HL-60/S4 treated with retinoic acid at 250 ng/mL for 4 days and 3 days (cell line): ENCODE measurements around the gene PCSK5.
"Not testable (repeated sequence)": the region's sequence is repeated elsewhere in the genome, so short reads cannot be mapped to it uniquely, and the experiment has no call there.

Source experiments
- in situ Hi-C: fragments of 300-500 bp; cut with MboI; formaldehyde crosslinking; loops from 2 replicates; pipeline ENCODE4 v1.7.0; 2022; ENCODE audit warnings: low sequenced_read_pairs

Gene PCSK5

GRCh38 chr9:76044266-76044819 is 153.9 kb downstream of the PCSK5 start:
- in situ Hi-C loops, result no loop called here

GRCh38 chr9:76045221-76045620 is 154.7 kb downstream of the PCSK5 start:
- in situ Hi-C loops, result no loop called here

GRCh38 chr9:76049341-76049740 is 158.9 kb downstream of the PCSK5 start:
- in situ Hi-C loops, result no loop called here

- in situ Hi-C loops, result no loop called here
Measured at GRCh38 chr9:76067696-76068095, 177.2 kb downstream of the PCSK5 start.

- in situ Hi-C loops, result no loop called here
Measured at GRCh38 chr9:76077537-76077936, 187.1 kb downstream of the PCSK5 start.

GRCh38 chr9:76081281-76081680 is 190.8 kb downstream of the PCSK5 start:
- in situ Hi-C loops, result not testable (repeated sequence)

GRCh38 chr9:76082057-76082456 is 191.6 kb downstream of the PCSK5 start:
- in situ Hi-C loops, result no loop called here

- in situ Hi-C loops, result no loop called here
Measured at GRCh38 chr9:76085596-76085995, 195.1 kb downstream of the PCSK5 start.

GRCh38 chr9:76086539-76086938 is 196.1 kb downstream of the PCSK5 start:
- in situ Hi-C loops, result no loop called here

- in situ Hi-C loops, result no loop called here
Measured at GRCh38 chr9:76087976-76088375, 197.5 kb downstream of the PCSK5 start.

GRCh38 chr9:76090330-76090729 is 199.9 kb downstream of the PCSK5 start:
- in situ Hi-C loops, result no loop called here

- in situ Hi-C loops, result no loop called here
Measured at GRCh38 chr9:76090909-76091308, 200.4 kb downstream of the PCSK5 start.

GRCh38 chr9:76092572-76092971 is 202.1 kb downstream of the PCSK5 start:
- in situ Hi-C loops, result no loop called here

- in situ Hi-C loops, result no loop called here
Measured at GRCh38 chr9:76095585-76095984, 205.1 kb downstream of the PCSK5 start.

GRCh38 chr9:76099516-76099915 is 209.0 kb downstream of the PCSK5 start:
- in situ Hi-C loops, result no loop called here

GRCh38 chr9:76101075-76101474 is 210.6 kb downstream of the PCSK5 start:
- in situ Hi-C loops, result no loop called here

- in situ Hi-C loops, result no loop called here
Measured at GRCh38 chr9:76101491-76101890, 211.0 kb downstream of the PCSK5 start.

GRCh38 chr9:76101947-76102346 is 211.5 kb downstream of the PCSK5 start:
- in situ Hi-C loops, result no loop called here

- in situ Hi-C loops, result no loop called here
Measured at GRCh38 chr9:76103531-76104315, 213.2 kb downstream of the PCSK5 start.

- in situ Hi-C loops, result no loop called here
Measured at GRCh38 chr9:76107482-76107881, 217.0 kb downstream of the PCSK5 start.

- in situ Hi-C loops, result no loop called here
Measured at GRCh38 chr9:76109953-76110352, 219.5 kb downstream of the PCSK5 start.

GRCh38 chr9:76112151-76112550 is 221.7 kb downstream of the PCSK5 start:
- in situ Hi-C loops, result no loop called here

GRCh38 chr9:76114144-76114543 is 223.7 kb downstream of the PCSK5 start:
- in situ Hi-C loops, result no loop called here
